ENCODE measurements around the gene UGT3A1. TPM values are rescaled to one million over a fixed set of nuclear protein-coding genes. Genes with fewer than 3 reads are reported as not detected.

UGT3A1 gene
- total RNA-seq = not detected

GRCh38 chr5:35990941-35991611, at the start of gene UGT3A1:
Gene UGT3A1 (minus strand): TSS chr5:35991390. CDS start chr5:35991240, 150 bp downstream.

GRCh38 chr5:35938568-35939227, 52.5 kb downstream of the UGT3A1 start, which contains the start of gene CAPSL:
Gene CAPSL (minus strand): TSS chr5:35938622. CDS start chr5:35921120, 17,502 bp downstream.

Other genes with a start within 250 kb of the UGT3A1 start
- 1 to 10 TPM; 1.3 to 1.7 TPM for gene IL7R, start 134.5 kb downstream of the UGT3A1 start, total RNA-seq
- not detected for gene CAPSL, start 52.8 kb downstream of the UGT3A1 start, total RNA-seq
- gene UGT3A2, start 75.5 kb upstream of the UGT3A1 start, total RNA-seq = not detected
- gene LMBRD2, start 160.5 kb upstream of the UGT3A1 start, total RNA-seq = 1 to 10 TPM; 6.0 to 8.6 TPM
- gene SKP2, start 160.7 kb upstream of the UGT3A1 start, total RNA-seq = 10 to 100 TPM; 20.6 to 41.6 TPM